ENCODE measurements around the gene MST1R. TPM values are rescaled to one million over a fixed set of nuclear protein-coding genes. Genes with fewer than 3 reads are reported as not detected.

MST1R gene
- total RNA-seq, 2 experiments from 2014 or later: 1.5 to 2.6 TPM

GRCh38 chr3:49886922-49887265 is 16.8 kb downstream of the MST1R start:
- Mint-ChIP-seq H3K27ac (no peak overlapping the region), H3K4me3 (no peak overlapping the region), H3K9me3 (no peaks in the 10 kb centered on the region), H3K36me3 (ENCODE audit: low read depth) (no peaks in the 10 kb centered on the region), H3K4me1 (no peaks in the 10 kb centered on the region), H3K27me3 (no peaks in the 10 kb centered on the region)
- ChIA-PET CTCF (no interaction called here), POLR2A (no interaction called here)
- DNase-seq: no peak

GRCh38 chr3:49883998-49884397 is 19.7 kb downstream of the MST1R start:
- Mint-ChIP-seq H3K4me3 (no peak overlapping the region), H3K36me3 (ENCODE audit: low read depth) (no peaks in the 10 kb centered on the region), H3K27ac (no peak overlapping the region), H3K9me3 (no peaks in the 10 kb centered on the region), H3K4me1 (no peaks in the 10 kb centered on the region), H3K27me3 (no peaks in the 10 kb centered on the region)
- ChIA-PET CTCF (no interaction called here), POLR2A (no interaction called here)
- DNase-seq: no peak

GRCh38 chr3:49882166-49882565 is 21.5 kb downstream of the MST1R start:
- no peak for DNase-seq
- H3K9me3 Mint-ChIP-seq: no peaks in the 10 kb centered on the region
- H3K4me3 Mint-ChIP-seq: no peak overlapping the region
- no peaks in the 10 kb centered on the region for H3K36me3 Mint-ChIP-seq (ENCODE audit: low read depth)
- H3K27ac Mint-ChIP-seq: no peak overlapping the region
- H3K27me3 Mint-ChIP-seq: no peaks in the 10 kb centered on the region
- no peaks in the 10 kb centered on the region for H3K4me1 Mint-ChIP-seq
- ChIA-PET CTCF (interaction anchor here (1.1 kb wide), 1 partner anchor 43 kb away, joined by 3 read pairs; no protein-coding TSS in a partner anchor), POLR2A (no interaction called here)

GRCh38 chr3:49880581-49881315 is 22.9 kb downstream of the MST1R start:
- H3K27me3 Mint-ChIP-seq: no peaks in the 10 kb centered on the region
- H3K9me3 Mint-ChIP-seq: no peaks in the 10 kb centered on the region
- H3K27ac Mint-ChIP-seq: no peak overlapping the region
- ChIA-PET POLR2A (interaction anchor here (0.9 to 1.1 kb wide), 2 partner anchors 24 to 74 kb away, joined by 3 read pairs; no protein-coding TSS in a partner anchor), CTCF (interaction anchor here (0.8 to 1.2 kb wide), 3 partner anchors 12 to 41 kb away, joined by 3 to 4 read pairs (median 3); no protein-coding TSS in a partner anchor)
- H3K4me3 Mint-ChIP-seq: no peak overlapping the region
- no peak for DNase-seq
- no peaks in the 10 kb centered on the region for H3K36me3 Mint-ChIP-seq (ENCODE audit: low read depth)
- no peaks in the 10 kb centered on the region for H3K4me1 Mint-ChIP-seq

GRCh38 chr3:49879721-49880120 is 24.0 kb downstream of the MST1R start:
- H3K4me1 Mint-ChIP-seq: no peaks in the 10 kb centered on the region
- H3K27ac Mint-ChIP-seq: no peak overlapping the region
- H3K36me3 Mint-ChIP-seq (ENCODE audit: low read depth): no peaks in the 10 kb centered on the region
- no peaks in the 10 kb centered on the region for H3K27me3 Mint-ChIP-seq
- H3K4me3 Mint-ChIP-seq: no peak overlapping the region
- DNase-seq: no peak
- H3K9me3 Mint-ChIP-seq: no peaks in the 10 kb centered on the region
- CTCF ChIA-PET: no interaction called here
- POLR2A ChIA-PET: no interaction called here

GRCh38 chr3:49878686-49879085 is 25.0 kb downstream of the MST1R start:
- H3K36me3 Mint-ChIP-seq (ENCODE audit: low read depth): no peaks in the 10 kb centered on the region
- H3K27ac Mint-ChIP-seq: no peak overlapping the region
- H3K9me3 Mint-ChIP-seq: no peaks in the 10 kb centered on the region
- H3K4me1 Mint-ChIP-seq: no peaks in the 10 kb centered on the region
- H3K27me3 Mint-ChIP-seq: no peaks in the 10 kb centered on the region
- no peak for DNase-seq
- POLR2A ChIA-PET: no interaction called here
- CTCF ChIA-PET: interaction anchor here (0.7 to 1.0 kb wide), 3 partner anchors 8 to 434 kb away, joined by 3 to 6 read pairs (median 3); no protein-coding TSS in a partner anchor
- no peak overlapping the region for H3K4me3 Mint-ChIP-seq

GRCh38 chr3:49877716-49878115 is 26.0 kb downstream of the MST1R start:
- H3K4me3 Mint-ChIP-seq: no peak overlapping the region
- ChIA-PET CTCF (no interaction called here), POLR2A (no interaction called here)
- H3K9me3 Mint-ChIP-seq: no peaks in the 10 kb centered on the region
- H3K27me3 Mint-ChIP-seq: no peaks in the 10 kb centered on the region
- no peaks in the 10 kb centered on the region for H3K4me1 Mint-ChIP-seq
- DNase-seq: no peak
- H3K27ac Mint-ChIP-seq: no peak overlapping the region
- H3K36me3 Mint-ChIP-seq (ENCODE audit: low read depth): no peaks in the 10 kb centered on the region

- POLR2A ChIA-PET: no interaction called here
- Mint-ChIP-seq H3K4me3 (no peak overlapping the region), H3K27me3 (peaks cover under 1% of the 10 kb centered on the region), H3K4me1 (no peaks in the 10 kb centered on the region), H3K27ac (no peak overlapping the region), H3K9me3 (no peaks in the 10 kb centered on the region), H3K36me3 (ENCODE audit: low read depth) (no peaks in the 10 kb centered on the region)
- CTCF ChIA-PET: interaction anchor here (0.5 kb wide), 1 partner anchor 92 kb away, joined by 3 read pairs; no protein-coding TSS in a partner anchor
- no peak for DNase-seq
Observed at GRCh38 chr3:49876567-49876966, 27.1 kb downstream of the MST1R start.

GRCh38 chr3:49873623-49874022 is 30.1 kb downstream of the MST1R start:
- POLR2A ChIA-PET: no interaction called here
- no peaks in the 10 kb centered on the region for H3K36me3 Mint-ChIP-seq (ENCODE audit: low read depth)
- no peaks in the 10 kb centered on the region for H3K9me3 Mint-ChIP-seq
- DNase-seq: no peak
- H3K4me1 Mint-ChIP-seq: no peaks in the 10 kb centered on the region
- no peak overlapping the region for H3K27ac Mint-ChIP-seq
- peaks cover 17% of the 10 kb centered on the region for H3K27me3 Mint-ChIP-seq
- no peak overlapping the region for H3K4me3 Mint-ChIP-seq
- CTCF ChIA-PET: interaction anchor here (0.6 kb wide), 1 partner anchor 262 kb away, joined by 3 read pairs; no protein-coding TSS in a partner anchor

- Mint-ChIP-seq H3K4me3 (no peak overlapping the region), H3K27me3 (peaks cover 25% of the 10 kb centered on the region), H3K4me1 (no peaks in the 10 kb centered on the region), H3K27ac (no peak overlapping the region), H3K36me3 (ENCODE audit: low read depth) (no peaks in the 10 kb centered on the region), H3K9me3 (no peaks in the 10 kb centered on the region)
- ChIA-PET CTCF (interaction anchor here (1.0 kb wide), 1 partner anchor 18 kb away, joined by 3 read pairs; no protein-coding TSS in a partner anchor), POLR2A (no interaction called here)
- no peak for DNase-seq
Observed at GRCh38 chr3:49872801-49873281, 30.8 kb downstream of the MST1R start.

- H3K27me3 Mint-ChIP-seq: peaks cover 34% of the 10 kb centered on the region
- no peaks in the 10 kb centered on the region for H3K4me1 Mint-ChIP-seq
- ChIA-PET CTCF (interaction anchor here (1.0 kb wide), 1 partner anchor 16 kb away, joined by 3 read pairs; no protein-coding TSS in a partner anchor), POLR2A (no interaction called here)
- no peak overlapping the region for H3K27ac Mint-ChIP-seq
- H3K9me3 Mint-ChIP-seq: no peaks in the 10 kb centered on the region
- DNase-seq: no peak
- no peak overlapping the region for H3K4me3 Mint-ChIP-seq
- no peaks in the 10 kb centered on the region for H3K36me3 Mint-ChIP-seq (ENCODE audit: low read depth)
Observed at GRCh38 chr3:49871531-49872153, 32.0 kb downstream of the MST1R start.

- Mint-ChIP-seq H3K27ac (no peak within 1 kb of the TSS), H3K4me1 (no peaks in the 10 kb centered on the region), H3K9me3 (no peaks in the 10 kb centered on the region), H3K4me3 (no peak within 1 kb of the TSS), H3K36me3 (ENCODE audit: low read depth) (no peaks in the 10 kb centered on the region), H3K27me3 (peaks cover 41% of the 10 kb centered on the region)
- CTCF ChIA-PET: interaction anchor here (0.7 kb wide), 1 partner anchor 11 kb away, joined by 3 read pairs; no protein-coding TSS in a partner anchor
- peak; percentile 38 for DNase-seq
- POLR2A ChIA-PET: interaction anchor here (1.1 to 1.8 kb wide), 2 partner anchors 11 to 14 kb away, joined by 4 to 5 read pairs; partner anchors contain the start of gene TRAIP
Observed at GRCh38 chr3:49869525-49870126, 34.0 kb downstream of the MST1R start, which contains the start of gene CAMKV. Gene CAMKV (minus strand): TSS chr3:49869906. CDS start chr3:49862388, 7,518 bp downstream.
